Measurements from ENCODE around the gene NOTCH2.

Gene NOTCH2

DNA sequence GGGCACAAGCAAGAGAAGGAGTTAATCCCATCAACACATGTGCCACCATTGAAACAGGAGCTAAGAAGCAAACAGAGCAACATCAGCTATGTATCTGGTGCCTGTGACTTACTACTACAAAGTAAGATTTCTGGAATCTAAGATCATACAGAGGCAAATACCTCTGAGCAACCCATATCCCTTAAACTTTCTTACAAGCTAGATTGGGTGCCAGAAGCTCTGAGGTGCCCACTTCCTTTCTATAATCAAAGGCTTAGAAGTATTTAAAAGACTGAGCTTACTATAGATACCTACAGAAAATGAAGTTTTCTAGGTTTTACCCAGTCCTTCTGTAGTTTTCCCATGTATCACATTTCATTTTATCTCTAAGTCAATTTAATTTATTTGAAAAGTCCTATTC lies 128.8 kb downstream of the NOTCH2 start:
- no peak for DNase-seq

DNA sequence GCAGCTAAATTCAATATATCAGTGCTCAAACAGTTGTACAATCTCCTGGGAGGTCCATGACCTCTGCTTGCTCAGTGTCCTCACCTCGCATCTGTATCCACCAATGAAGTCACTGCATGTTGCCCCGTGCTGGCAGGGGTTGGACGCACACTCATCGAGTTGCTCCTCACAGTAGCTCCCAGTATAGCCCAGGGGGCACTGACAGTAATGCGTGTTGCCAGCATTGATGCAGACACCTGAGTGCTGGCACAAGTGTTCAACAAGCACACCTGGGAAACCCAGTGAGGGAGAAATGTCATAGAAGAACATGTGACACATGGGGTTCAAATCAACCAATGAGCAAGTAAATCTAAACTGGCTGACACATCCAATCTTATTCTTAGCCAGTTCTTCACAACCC lies 132.3 kb downstream of the NOTCH2 start:
- no peak for DNase-seq

- no peak for DNase-seq
These were observed 133.5 kb downstream of the NOTCH2 start for GRCh38 chr1:119935915-119936314.

GRCh38 chr1:119935373-119935772 lies 134.1 kb downstream of the NOTCH2 start:
- no peak for DNase-seq

- DNase-seq, result no peak
These were observed 136.1 kb downstream of the NOTCH2 start for GRCh38 chr1:119933397-119933796.

DNA sequence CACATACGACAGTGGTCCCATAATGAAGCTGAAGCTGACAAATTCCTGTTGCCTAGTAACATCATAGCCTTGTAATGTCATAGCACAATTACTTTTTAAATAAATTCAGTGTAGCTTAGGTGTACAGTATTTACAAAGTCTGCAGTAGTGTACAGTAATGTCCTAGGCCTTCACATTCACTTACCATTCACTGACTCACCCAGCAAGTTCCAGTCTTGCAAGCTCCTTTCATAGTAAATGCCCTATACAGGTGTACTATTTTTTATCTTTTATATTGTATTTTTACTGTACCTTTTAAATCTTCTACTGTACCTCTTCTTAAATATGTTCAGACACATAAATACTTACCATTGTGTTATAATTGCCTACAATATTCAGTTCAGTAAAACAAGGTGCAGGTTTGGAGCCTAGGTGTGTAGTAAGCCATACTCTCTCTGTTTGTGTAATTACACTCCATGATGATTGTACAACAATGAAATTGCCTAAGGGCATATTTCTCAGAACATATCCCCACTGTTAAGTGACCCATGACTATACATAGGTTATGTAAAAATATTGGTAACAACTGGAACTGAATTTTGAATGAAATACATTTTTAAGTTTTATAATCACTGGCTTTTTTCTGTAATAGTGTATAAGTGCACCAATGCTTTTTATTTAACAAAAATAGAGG lies 139.7 kb downstream of the NOTCH2 start:
- no peak for DNase-seq

GRCh38 chr1:119926553-119926952 lies 142.9 kb downstream of the NOTCH2 start:
- no peak for DNase-seq

DNA sequence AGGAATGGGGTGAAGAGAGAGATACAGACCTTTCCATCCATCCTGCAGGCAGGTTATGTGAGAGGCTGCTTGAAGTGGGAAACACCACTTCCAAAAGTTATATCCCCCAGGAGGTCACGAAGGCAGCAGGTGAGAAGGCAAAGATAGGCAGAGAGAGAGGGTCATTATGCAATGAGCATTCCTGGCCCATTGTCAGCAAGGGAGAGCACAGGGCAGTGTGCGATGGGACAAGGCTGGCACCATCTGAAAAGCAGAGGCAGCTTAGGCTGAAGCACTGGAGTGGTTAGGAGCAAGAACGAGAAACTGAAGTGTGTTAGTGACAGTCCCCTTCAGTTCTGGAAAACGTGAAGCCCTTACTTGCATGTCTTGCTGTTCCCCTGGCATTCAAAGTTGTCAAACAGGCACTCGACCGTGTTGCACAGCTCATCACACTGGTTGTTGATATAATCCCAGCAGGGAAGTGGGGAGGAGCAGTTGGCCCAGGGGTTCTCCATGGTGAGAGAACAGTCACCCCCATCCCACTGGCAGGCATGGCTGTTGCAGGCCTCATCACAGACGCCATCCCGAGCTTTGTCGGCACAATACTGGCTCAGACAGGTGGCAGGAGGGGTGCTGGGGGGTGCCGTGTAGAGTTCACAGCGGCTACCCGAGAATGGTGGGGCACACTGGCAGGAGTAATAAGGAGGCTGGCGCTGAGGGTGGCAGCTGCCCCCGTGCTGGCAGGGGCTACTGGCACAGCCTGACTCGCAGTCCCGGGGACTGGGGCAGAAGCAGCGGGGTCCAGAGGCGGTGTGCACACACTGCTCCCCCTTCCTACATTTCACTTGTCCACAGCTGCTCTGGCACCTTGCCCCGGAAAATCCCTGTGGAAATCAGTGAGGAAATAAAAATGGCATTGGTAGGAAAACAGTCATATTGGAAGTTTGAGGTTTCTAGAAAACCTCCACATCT lies 144.2 kb downstream of the NOTCH2 start:
- no peak for DNase-seq

DNA sequence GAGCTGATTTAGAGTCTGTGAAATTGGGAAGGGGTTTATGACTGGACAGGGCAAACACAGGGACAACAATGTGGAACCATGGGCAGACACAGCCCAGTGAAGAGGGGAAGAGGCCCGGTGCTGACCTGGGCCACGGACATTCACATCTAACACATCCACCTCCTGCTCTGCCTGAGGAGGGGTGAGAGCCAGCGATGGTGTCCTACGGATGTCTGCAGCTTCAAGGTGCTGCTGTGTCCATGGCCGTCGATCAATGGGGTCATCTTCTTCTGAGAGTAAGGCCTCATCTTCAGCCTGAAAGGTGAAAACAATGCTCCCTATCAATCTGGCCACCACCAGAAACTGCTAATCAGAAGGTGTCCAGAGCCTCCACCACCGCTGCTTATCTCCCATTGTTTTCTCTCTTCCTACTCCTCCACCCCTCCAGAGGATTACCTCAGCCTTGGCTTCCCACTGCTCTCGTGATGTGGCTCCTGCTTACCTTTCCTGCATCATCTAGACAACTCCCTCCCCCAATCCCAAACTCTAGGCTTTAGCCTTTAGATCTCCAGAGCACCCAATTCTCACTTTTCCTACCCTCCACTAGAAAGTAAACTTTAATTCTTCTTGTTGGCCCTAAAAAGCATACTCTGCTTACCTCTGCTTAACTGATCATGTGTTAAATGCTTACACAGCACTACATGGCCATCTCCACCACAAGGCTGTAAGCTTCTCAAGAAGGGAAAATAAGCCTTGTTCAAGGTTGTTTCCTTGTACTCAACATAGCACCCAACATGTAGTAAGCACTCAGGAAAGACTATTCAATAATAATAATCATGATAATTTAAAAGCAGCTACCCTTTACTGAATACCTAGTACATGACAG lies 149.1 kb downstream of the NOTCH2 start:
- DNase-seq, result no peak

DNA sequence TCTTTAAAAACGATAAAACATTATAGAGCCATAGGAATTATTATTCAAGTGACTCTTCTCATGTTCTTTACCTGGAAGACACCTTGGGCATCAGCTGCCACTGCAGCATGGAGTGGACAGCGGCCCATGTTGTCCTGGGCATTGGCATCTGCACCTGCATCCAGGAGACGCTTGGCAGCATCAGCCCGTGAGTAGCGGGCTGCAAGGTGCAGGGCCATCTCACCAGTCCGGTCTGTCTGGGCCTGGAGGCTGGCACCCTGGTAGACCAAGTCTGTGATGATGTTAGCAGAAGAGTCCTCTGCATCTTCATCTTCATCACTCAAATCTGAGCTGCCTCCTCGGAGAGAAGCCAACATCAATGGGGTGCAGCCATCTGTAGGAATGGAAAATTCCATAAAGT lies 150.2 kb downstream of the NOTCH2 start:
- no peak for DNase-seq

GRCh38 chr1:119918301-119918700 lies 151.2 kb downstream of the NOTCH2 start:
- no peak for DNase-seq

- DNase-seq, result no peak
These were observed 152.0 kb downstream of the NOTCH2 start for GRCh38 chr1:119917304-119918055.

DNA sequence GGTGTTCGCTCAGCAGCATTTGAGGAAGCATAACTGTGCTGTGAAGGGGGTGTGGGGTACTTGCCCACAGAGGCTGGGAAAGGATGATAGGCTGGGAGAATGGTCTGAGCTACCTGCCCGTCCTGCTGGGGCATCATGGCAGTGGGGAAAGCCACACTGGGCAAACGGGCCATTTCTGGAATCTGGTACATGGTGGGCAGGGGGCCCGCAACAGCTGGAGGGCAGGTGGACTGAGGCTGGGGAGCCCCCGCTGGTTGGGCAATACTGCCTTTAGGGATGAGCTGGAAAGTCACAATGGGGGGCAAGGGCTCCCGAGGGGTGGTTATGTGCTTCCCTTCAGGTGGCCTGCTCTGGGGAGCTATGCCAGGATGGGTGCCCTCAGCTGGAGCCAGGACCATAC lies 153.9 kb downstream of the NOTCH2 start:
- no peak for DNase-seq

DNA sequence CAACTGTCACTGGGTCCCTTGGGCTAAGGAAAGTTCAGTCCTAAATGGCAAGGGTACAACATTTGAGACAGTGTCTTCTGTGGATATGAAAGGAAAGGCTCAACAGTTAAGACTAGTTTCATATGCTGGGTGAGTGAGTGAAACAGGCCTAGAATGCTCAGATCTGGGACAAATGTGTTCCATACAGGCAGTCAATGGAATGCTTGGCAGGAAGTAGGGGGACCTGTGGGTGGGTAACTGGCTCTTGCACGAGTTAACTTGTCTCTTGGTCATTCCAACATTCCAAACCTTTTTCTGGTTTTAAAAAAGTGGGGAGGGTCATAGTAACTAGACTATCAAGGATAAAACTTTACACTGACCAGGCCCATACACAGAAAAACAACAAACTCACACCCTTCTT lies 155.4 kb downstream of the NOTCH2 start:
- DNase-seq, result no peak

GRCh38 chr1:119912963-119913362 lies 156.5 kb downstream of the NOTCH2 start:
- DNase-seq, result no peak

DNA sequence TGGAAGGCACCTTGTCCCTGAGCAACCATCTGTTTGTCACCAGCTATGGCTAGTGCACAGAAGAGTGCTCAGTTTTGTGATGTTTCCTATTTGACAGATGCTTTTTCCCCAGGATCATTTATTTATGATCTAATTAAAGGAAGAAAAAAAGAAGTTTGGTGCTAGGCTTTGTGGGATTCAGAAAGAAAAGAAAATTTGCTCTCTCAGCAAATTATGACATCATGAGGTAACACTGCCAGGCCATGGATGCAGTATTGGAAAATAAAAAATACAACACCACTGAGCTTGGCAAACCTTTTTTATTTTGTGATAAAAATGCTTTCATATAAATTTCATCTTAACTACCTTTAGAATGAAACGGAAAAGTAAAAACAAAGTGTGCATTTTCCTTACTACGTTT lies 157.7 kb downstream of the NOTCH2 start:
- no peak for DNase-seq

DNA sequence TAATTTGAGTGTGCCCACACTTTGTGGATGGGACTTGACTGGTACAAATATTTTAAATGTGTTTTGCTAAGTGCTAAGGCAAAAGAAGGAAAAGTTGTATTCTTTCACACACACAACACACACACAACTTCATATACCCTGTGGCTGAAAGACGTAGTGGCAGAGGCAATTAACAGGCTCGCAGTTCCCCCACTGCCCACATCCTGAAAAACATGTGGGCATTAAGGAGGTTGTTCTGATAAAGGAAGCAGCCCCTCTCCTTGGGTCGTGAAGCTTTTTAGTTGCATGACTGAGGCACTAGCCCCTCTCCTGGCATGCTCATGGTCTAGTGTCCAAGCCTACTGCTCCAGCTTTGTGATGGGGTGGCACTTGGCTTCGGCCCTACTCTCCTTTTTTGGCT lies 158.8 kb downstream of the NOTCH2 start:
- DNase-seq, result no peak

DNA sequence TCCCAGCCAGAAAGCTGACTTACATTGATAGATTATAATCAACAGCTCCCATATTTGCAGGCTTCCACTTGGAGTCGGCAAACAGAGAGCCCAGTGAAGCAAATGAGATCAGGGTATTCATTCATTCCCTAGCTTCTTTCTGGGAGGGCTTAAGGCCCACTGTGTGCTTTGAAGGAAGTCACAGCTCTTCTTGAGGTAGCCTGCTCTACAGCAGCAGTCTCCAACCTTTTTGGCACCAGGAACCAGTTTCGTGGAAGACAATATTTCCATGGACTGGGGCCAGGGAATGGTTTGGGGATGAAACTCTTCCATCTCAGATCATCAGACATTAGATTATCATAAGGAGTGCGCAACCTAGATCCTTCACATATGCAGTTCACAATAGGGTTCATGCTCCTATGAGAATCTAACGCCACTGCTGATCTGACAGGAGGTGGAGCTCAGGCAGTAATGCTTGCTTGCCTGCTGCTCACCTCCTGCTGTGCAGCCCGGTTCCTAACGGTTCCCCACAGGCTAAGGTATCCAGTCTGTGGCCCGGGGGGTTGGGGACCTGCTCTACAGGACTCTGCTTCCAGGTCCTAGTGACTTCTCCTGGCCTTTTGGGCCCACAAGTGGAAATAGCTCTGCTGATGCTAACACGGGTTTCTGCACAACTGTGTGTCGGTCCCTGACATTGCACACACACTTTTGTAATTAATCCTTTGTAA lies 159.4 kb downstream of the NOTCH2 start:
- DNase-seq, result no peak

- no peak for DNase-seq
These were observed 160.8 kb downstream of the NOTCH2 start for GRCh38 chr1:119908661-119909060.

- no peak for DNase-seq
These were observed 162.4 kb downstream of the NOTCH2 start for GRCh38 chr1:119906927-119907652.

DNA sequence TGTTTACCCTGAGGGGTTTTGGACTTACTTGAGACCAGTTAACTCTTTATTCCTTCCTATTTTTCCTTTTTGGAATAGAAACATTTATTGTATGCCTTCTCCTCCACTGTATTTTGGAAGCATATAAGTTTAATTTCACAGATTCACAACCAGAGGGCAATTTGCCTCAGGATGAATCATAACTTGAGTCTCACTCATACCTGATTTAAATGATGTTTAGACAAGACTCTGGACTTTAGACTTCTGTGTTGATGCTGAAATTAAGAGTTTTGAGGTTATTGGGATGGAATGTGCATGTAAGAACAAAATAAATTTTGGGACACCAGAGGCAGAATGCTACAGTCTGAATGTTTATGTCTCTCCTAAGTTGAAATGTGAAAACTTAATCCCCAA lies 166.0 kb downstream of the NOTCH2 start:
- no peak for DNase-seq

Data from stimulated activated CD8-positive, alpha-beta memory T cell treated with anti-CD3 and anti-CD28 coated beads, Interleukin-4, amount 100 ng/mL, for 48 hours (primary cell).